HEK293 (cell line): Measurements from ENCODE around the gene PHYH.

Experiments used
- EGR2 ChIP-seq: fragments of 450-650 bp; formaldehyde crosslinking; IDR thresholded peaks from 2 replicates; pipeline ENCODE4 v1.5.1; 2016; ENCODE audit warnings: low read depth, missing biosample characterization, missing genetic modification characterization
- GLIS2 ChIP-seq: fragments of 450-650 bp; formaldehyde crosslinking; IDR thresholded peaks from 2 replicates; pipeline ENCODE4 v1.5.1; 2016; ENCODE audit warnings: missing biosample characterization, missing genetic modification characterization
- KLF1 ChIP-seq: fragments of 450-650 bp; formaldehyde crosslinking; IDR thresholded peaks from 2 replicates; pipeline ENCODE4 v1.5.1; 2016; ENCODE audit warnings: missing biosample characterization, missing genetic modification characterization
- PATZ1 ChIP-seq: fragments of 450-650 bp; formaldehyde crosslinking; IDR thresholded peaks from 2 replicates; pipeline ENCODE4 v1.5.1; 2016; ENCODE audit warnings: missing biosample characterization, missing genetic modification characterization
- PRDM10 ChIP-seq: fragments of 450-650 bp; formaldehyde crosslinking; IDR thresholded peaks from 2 replicates; pipeline ENCODE4 v1.5.1; 2016; ENCODE audit warnings: missing biosample characterization, missing genetic modification characterization
- SCRT1 ChIP-seq: fragments of 450-650 bp; formaldehyde crosslinking; IDR thresholded peaks from 2 replicates; pipeline ENCODE4 v1.5.1; 2016; ENCODE audit warnings: missing biosample characterization, missing genetic modification characterization, borderline replicate concordance
- SP2 ChIP-seq: fragments of 450-650 bp; formaldehyde crosslinking; IDR thresholded peaks from 2 replicates; pipeline ENCODE4 v1.5.1; 2016; ENCODE audit warnings: missing biosample characterization, missing genetic modification characterization
- YY1 ChIP-seq: fragments of 450-650 bp; formaldehyde crosslinking; IDR thresholded peaks from 2 replicates; pipeline ENCODE4 v1.5.1; 2018; ENCODE audit warnings: missing biosample characterization, missing genetic modification characterization
- ZBTB20 ChIP-seq: fragments of 450-650 bp; formaldehyde crosslinking; IDR thresholded peaks from 2 replicates; pipeline ENCODE4 v1.5.1; 2016; ENCODE audit warnings: missing biosample characterization, missing genetic modification characterization
- ZBTB48 ChIP-seq: fragments of 450-650 bp; formaldehyde crosslinking; IDR thresholded peaks from 2 replicates; pipeline ENCODE4 v1.5.1; 2016; ENCODE audit warnings: missing biosample characterization, missing genetic modification characterization
- ZFP41 ChIP-seq: fragments of 450-650 bp; formaldehyde crosslinking; IDR thresholded peaks from 2 replicates; pipeline ENCODE4 v1.5.1; 2016; ENCODE audit warnings: missing biosample characterization, missing genetic modification characterization, borderline replicate concordance
- ZNF133 ChIP-seq: fragments of 450-650 bp; formaldehyde crosslinking; IDR thresholded peaks from 2 replicates; pipeline ENCODE4 v1.5.1; 2016; ENCODE audit warnings: missing biosample characterization, missing genetic modification characterization
- ZNF18 ChIP-seq: fragments of 450-650 bp; formaldehyde crosslinking; IDR thresholded peaks from 2 replicates; pipeline ENCODE4 v1.5.1; 2016; ENCODE audit warnings: missing biosample characterization, missing genetic modification characterization
- ZNF2 ChIP-seq: fragments of 450-650 bp; formaldehyde crosslinking; IDR thresholded peaks from 2 replicates; pipeline ENCODE4 v1.5.1; 2016; ENCODE audit warnings: missing biosample characterization, missing genetic modification characterization
- ZNF501 ChIP-seq: fragments of 450-650 bp; formaldehyde crosslinking; IDR thresholded peaks from 2 replicates; pipeline ENCODE4 v1.5.1; 2016; ENCODE audit warnings: missing biosample characterization, missing genetic modification characterization
- ZNF621 ChIP-seq: fragments of 450-650 bp; formaldehyde crosslinking; IDR thresholded peaks from 2 replicates; pipeline ENCODE4 v1.5.1; 2017; ENCODE audit warnings: missing biosample characterization, missing genetic modification characterization
- ZNF785 ChIP-seq: fragments of 450-650 bp; formaldehyde crosslinking; IDR thresholded peaks from 2 replicates; pipeline ENCODE4 v1.5.1; 2016; ENCODE audit warnings: missing biosample characterization, missing genetic modification characterization
- TF ChIP-seq, protein P1 (sequence below): sonication (generic); formaldehyde crosslinking; IDR thresholded peaks from 2 replicates; pipeline ENCODE4 v1.8.1; 2022; ENCODE audit warnings: mild to moderate bottlenecking, moderate library complexity, missing genetic modification reagents
- TF ChIP-seq, protein P2 (sequence below): fragments of 450-650 bp; formaldehyde crosslinking; IDR thresholded peaks from 2 replicates; pipeline ENCODE4 v1.5.1; 2016; ENCODE audit warnings: missing biosample characterization, missing genetic modification characterization
- TF ChIP-seq, protein P3 (sequence below): fragments of 450-650 bp; formaldehyde crosslinking; IDR thresholded peaks from 2 replicates; pipeline ENCODE4 v1.5.1; 2016; ENCODE audit warnings: missing biosample characterization, missing genetic modification characterization
- TF ChIP-seq, protein P4 (sequence below): fragments of 450-650 bp; formaldehyde crosslinking; IDR thresholded peaks from 2 replicates; pipeline ENCODE4 v1.5.1; 2016; ENCODE audit warnings: missing biosample characterization, missing genetic modification characterization

Gene PHYH

GRCh38 chr10:13299437-13300287 lies at the start of gene PHYH (continued):
- no peak for TF ChIP-seq ZNF621 (tag by site-specific recombination)
- peak; percentile 16; the same call in 1 of the 2 replicates for TF ChIP-seq ZNF2 (tag by site-specific recombination)
- 0 out of 2 replicates have a peak, but pooled peaks have one; percentile 12 for TF ChIP-seq ZNF501
- no peak for TF ChIP-seq ZFP41 (tag by site-specific recombination)
- peak; percentile 80 for TF ChIP-seq SP2 (tag by site-specific recombination)
- no peak for TF ChIP-seq ZNF18 (tag by site-specific recombination)
- 0 out of 2 replicates have a peak, but pooled peaks have one; percentile 54 for TF ChIP-seq YY1 (tag by site-specific recombination)
- TF ChIP-seq, protein P1, sequence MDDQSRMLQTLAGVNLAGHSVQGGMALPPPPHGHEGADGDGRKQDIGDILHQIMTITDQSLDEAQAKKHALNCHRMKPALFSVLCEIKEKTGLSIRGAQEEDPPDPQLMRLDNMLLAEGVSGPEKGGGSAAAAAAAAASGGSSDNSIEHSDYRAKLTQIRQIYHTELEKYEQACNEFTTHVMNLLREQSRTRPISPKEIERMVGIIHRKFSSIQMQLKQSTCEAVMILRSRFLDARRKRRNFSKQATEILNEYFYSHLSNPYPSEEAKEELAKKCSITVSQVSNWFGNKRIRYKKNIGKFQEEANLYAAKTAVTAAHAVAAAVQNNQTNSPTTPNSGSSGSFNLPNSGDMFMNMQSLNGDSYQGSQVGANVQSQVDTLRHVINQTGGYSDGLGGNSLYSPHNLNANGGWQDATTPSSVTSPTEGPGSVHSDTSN (CRISPR knock-in tag), result peak; percentile 44; the same call in 1 of the 2 replicates
- TF ChIP-seq GLIS2, result peak; percentile 63
- TF ChIP-seq, protein P2, sequence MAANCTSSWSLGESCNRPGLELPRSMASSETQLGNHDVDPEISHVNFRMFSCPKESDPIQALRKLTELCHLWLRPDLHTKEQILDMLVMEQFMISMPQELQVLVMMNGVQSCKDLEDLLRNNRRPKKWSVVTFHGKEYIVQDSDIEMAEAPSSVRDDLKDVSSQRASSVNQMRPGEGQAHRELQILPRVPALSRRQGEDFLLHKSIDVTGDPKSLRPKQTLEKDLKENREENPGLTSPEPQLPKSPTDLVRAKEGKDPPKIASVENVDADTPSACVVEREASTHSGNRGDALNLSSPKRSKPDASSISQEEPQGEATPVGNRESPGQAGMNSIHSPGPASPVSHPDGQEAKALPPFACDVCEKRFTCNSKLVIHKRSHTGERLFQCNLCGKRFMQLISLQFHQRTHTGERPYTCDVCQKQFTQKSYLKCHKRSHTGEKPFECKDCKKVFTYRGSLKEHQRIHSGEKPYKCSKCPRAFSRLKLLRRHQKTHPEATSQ (tag by site-specific recombination), result 0 out of 2 replicates have a peak, but pooled peaks have one; percentile 15
- TF ChIP-seq ZNF785, result no peak; the same call in 1 of the 2 replicates
- peak; percentile 90 for TF ChIP-seq ZBTB20 (tag by site-specific recombination)
- TF ChIP-seq ZNF133 (tag by site-specific recombination), result no peak
- TF ChIP-seq EGR2 (tag by site-specific recombination), result 0 out of 2 replicates have a peak, but pooled peaks have one; percentile 28
- peak; percentile 84 for TF ChIP-seq PRDM10 (tag by site-specific recombination)
- TF ChIP-seq, protein P3, sequence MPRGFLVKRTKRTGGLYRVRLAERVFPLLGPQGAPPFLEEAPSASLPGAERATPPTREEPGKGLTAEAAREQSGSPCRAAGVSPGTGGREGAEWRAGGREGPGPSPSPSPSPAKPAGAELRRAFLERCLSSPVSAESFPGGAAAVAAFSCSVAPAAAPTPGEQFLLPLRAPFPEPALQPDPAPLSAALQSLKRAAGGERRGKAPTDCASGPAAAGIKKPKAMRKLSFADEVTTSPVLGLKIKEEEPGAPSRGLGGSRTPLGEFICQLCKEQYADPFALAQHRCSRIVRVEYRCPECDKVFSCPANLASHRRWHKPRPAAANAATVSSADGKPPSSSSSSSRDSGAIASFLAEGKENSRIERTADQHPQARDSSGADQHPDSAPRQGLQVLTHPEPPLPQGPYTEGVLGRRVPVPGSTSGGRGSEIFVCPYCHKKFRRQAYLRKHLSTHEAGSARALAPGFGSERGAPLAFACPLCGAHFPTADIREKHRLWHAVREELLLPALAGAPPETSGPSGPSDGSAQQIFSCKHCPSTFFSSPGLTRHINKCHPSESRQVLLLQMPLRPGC (tag by site-specific recombination), result 0 out of 2 replicates have a peak, but pooled peaks have one; percentile 17
- TF ChIP-seq, protein P4, sequence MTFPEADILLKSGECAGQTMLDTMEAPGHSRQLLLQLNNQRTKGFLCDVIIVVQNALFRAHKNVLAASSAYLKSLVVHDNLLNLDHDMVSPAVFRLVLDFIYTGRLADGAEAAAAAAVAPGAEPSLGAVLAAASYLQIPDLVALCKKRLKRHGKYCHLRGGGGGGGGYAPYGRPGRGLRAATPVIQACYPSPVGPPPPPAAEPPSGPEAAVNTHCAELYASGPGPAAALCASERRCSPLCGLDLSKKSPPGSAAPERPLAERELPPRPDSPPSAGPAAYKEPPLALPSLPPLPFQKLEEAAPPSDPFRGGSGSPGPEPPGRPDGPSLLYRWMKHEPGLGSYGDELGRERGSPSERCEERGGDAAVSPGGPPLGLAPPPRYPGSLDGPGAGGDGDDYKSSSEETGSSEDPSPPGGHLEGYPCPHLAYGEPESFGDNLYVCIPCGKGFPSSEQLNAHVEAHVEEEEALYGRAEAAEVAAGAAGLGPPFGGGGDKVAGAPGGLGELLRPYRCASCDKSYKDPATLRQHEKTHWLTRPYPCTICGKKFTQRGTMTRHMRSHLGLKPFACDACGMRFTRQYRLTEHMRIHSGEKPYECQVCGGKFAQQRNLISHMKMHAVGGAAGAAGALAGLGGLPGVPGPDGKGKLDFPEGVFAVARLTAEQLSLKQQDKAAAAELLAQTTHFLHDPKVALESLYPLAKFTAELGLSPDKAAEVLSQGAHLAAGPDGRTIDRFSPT (tag by site-specific recombination), result peak; percentile 83
- peak; percentile 84 for TF ChIP-seq PATZ1 (tag by site-specific recombination)
- no peak for TF ChIP-seq SCRT1 (tag by site-specific recombination)
- TF ChIP-seq ZBTB48 (tag by site-specific recombination), result peak; percentile 26; the same call in 1 of the 2 replicates
- TF ChIP-seq KLF1 (tag by site-specific recombination), result peak; percentile 79
